GM18507 (cell line): ENCODE results near the gene PFKL.
A peak's percentile ranks its signal among the peaks of the same experiment; 100 is the strongest.

Source experiments
- DNase-seq: peaks from one replicate; pipeline ENCODE4 v3.0.0; 2011; ENCODE audit warnings: low read depth; ENCODE audit not compliant: insufficient read length; ENCODE audit errors: extremely low spot score
- FAIRE-seq: peaks from 2 replicates; lab custom pipeline; 2011; peaks lifted over from hg19 to GRCh38; lab: Jason Lieb, UNC

The PFKL gene

DNA sequence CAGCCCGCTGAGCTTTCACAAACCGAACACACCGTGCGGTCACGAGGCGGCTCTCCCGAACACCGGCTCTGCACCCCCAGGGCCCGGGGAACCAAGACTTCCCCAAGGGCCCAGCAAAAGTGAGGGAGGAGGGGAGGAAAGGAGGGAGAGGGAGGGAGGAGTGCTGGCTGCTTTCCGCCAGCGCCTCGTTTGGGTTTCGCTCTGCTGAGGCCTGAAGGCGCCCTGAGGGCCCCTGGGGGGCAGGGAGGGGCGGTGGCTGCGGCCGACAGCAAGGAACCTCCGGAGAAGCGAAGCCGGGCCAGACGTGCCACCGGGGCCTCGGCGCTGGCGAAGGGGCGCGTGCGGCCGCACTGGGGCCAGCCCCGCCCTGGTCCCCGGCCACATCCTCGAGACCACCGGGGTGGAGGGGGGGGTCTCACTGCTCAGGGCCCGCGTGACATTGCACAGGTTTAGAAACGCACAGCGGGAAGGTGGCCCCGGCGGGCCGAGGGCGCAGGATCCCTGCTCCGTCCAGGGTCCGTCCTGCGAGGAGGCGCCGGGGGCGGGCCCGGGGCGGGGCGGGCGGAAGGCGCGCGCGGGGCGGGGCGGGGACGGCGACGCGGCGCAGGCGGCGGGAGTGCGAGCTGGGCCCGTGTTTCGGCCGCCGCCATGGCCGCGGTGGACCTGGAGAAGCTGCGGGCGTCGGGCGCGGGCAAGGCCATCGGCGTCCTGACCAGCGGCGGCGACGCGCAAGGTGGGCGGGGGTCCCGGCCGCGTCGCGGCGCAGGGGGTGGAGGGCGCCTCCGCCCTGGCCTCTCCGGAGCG lies at the start of gene PFKL:
TSS of gene PFKL (plus strand) at position 596 of the 804 bp plus-strand sequence. CDS start at position 649, 53 bp downstream.
- peak; percentile 80 for DNase-seq
- peak; percentile 87 for FAIRE-seq

DNA sequence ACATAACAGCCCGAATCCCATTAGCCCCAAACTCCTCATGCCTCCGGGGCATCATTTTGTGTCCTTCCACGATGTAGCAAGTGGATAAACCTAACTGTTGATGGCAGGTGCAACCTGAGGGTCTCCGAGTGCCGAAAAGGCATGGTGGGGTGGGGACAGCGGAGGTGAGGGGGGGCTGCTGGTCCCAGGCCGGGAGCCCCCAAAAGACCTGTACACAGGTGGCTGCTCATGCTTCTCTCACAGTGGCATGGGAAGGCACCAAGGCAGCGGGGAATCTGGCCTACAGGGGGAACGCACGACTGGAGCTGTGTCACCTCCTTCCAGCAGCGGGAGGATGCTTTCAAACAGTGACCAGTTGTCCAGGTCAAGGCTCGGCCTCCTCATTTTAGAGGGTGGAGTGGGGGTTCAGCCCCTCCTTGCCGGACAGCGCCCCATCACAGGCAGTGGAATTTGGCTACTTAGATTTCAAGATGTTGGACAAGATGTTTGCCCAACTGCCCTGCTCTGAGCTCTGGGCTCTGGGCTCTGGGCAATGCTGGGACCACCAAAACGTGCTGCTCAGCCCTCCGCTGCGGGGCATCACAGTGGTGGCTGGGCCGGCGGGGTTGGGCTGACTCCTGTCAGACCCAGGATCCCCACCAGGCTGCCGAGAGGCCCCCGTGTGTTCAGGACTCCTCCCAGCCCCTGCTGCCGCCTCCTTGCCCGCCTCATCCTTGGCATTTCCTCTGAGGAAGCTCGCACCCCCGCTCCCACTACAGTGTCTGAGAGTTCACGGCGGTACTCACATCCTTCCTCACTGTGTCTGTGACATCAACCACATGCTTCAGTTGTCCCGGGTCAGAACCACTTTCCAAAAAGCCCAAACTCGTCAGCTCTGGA lies 45.8 kb upstream of the PFKL start:
- DNase-seq = no peak
- no peak for FAIRE-seq

DNA sequence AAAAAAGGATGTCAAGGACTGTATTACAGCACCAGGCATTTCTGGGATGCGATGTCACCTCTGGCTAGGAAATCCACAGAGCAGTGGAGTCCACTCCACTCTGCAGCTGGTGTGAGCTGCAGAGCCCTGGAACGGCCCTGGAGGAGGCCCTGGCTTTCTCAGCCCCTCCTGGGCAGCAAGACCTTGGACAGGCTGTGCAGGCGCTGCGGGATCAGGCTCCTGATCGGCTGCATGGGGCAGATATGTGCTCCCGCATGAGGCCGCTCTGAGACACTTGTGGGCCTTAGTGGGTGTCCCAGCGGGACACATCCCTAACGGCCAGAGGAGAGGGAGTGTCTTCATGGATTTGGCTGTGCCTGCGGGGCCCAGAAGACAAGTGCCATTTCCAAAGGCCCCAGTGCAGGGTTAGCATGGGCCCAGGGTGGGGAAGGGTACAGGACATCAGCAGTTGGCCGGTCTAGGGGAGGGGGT lies 44.3 kb upstream of the PFKL start:
- FAIRE-seq (no peak), DNase-seq (no peak)

DNA sequence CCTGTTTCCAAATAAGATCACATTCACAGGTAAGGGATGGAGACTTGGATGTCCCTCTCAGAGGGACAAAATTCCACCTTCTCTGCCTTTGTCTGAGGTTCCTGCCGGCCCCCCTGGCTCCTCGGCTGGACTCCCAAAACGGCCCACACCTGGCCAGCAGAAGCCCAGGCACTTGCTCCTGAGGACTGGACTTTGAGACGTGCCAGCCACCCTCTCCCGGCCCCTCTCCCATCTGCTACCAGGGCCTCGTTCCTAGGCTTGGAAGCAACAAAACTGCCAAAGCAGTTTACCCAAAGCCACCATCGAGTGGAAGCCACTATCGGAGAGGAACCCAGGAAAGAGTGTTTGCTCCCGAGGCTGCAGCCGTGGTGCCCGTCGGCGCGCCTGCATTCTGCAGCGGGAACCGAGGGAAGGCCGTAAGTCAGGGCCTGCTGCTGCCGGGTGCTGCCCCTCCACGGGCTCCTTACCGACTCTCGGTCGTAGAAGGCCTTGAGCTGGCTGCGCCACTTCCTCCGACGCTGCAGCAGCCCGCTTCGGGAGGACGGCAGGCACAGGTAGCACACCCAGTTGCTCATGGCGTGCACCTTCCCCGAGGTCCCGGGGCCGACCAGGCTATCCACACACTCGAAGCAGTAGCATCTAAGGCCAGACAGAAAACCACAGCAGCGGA lies 41.7 kb upstream of the PFKL start:
- DNase-seq = no peak
- FAIRE-seq = no peak

DNA sequence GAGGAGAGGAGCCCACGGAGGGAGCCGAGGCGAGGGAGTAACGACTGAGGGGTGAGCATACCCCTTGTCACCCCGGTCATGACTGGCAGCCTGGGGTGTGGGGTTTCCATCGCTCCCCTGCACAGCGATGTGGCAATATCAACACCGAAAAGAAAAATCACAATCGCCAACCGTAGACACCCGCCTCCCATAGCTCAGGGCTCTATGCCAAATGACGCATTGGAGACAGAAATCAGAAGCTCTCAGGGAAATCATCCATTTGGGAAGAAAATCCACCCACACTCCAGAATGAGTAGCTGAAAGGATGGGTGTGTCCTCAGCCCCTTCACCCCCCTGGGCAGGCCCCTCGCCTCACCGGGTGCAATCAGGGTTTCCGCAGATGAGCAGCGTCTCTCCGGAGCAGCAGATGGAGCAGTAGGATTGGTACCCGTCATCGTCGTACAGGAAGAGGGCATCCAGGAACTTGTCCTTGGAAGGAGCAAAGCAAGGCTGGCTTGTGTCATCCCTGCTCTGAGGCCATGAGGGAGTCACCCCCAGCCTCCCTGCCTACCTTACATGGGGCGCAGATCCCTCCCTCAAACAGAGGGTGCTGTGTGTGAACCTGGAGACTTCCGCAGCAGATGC lies 40.7 kb upstream of the PFKL start:
- FAIRE-seq (no peak), DNase-seq (no peak)

DNA sequence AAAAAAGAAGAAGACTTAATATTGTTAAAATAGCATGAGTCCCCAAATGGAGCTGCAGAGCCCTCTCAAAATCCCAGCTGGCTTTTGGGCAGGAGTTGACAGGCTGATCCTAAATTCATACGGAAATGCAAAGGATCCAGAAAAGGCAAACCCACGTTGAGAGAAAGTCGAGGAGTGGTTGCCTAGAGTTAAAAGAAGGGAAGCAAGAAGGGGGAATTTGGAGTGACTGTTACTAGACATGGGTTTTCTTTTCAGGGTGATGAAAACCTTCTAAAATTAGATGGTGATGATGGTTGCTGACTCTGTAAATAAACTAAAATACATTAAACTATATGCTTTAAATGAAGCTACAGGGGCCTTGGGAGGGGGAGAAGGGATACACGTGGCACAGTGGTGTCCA lies 39.8 kb upstream of the PFKL start:
- DNase-seq = no peak
- no peak for FAIRE-seq

DNA sequence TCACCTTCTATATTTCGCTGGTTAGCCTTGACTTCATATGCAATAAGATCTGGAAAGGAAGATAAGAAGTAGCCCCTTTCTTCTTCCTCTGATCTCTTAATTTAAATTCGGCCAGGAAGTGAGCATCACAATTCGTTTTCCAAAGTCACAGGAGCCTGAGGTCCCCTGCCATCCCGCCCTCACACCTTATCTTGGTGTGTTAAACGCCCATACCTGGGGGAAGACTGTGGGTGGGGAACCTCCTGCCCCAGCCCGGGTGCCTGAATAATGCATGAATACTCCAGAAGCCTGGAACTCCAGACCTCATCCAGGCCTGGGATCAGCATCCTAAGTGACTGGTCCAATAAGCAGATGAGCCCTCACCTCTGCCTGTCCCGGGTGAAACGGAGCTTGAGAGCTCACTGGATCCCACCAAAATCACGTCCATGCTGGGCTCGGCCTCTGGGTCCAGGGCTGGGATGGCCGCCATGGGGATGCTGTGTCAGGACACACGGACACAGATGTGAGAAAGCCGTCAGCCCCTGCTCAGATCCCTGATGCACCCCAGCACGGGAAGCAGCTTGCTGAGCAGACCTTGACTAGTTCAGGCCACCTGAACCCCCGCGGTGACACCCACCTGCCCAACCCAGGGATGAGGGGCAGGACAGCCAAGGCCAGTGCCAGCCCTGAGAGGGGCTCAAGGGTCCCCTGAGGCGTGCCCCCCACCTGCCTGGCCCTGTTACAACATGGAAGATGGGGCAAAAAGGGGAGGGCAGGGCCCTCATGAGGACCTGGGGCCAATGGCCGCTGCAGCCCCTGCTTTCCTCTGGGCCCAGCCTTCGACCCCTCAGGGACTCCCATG lies 38.8 kb upstream of the PFKL start:
- FAIRE-seq (no peak), DNase-seq (no peak)

DNA sequence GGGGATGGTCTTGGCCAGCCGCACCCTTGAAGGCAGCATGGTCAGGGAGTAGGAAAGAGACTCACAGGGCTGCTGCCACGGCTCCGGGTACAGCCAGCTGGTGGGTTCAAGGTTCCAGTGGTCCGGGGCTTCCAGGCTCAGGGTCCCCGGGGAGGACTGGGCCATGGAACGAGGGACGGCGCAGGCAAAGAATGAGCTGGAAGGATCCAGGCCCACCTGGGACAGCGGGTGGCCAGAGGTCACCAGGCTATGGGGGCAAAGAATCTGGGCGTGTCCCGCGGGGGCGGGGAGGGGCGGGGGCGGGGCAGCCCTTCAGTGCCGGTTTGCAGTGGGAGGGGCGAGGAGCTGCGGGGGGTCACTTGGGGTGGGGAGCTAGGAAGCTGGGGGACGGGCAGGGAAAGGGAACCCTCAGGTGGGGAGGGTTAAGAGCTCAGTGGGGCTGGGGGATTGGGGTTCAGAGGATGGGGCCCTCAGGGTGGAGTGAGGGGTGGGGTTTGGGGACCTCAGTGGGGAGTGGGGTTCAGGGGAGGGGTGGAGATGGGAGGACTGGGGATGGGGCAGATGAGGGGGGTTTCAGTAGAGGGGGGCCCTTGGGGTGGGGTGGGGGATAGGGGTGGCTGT lies 38.1 kb upstream of the PFKL start, which contains the start of gene DNMT3L:
TSS of gene DNMT3L (minus strand) at position 223 of the 621 bp plus-strand sequence. CDS start 638 bp downstream, outside the sequence.
- no peak for DNase-seq
- FAIRE-seq = no peak

DNA sequence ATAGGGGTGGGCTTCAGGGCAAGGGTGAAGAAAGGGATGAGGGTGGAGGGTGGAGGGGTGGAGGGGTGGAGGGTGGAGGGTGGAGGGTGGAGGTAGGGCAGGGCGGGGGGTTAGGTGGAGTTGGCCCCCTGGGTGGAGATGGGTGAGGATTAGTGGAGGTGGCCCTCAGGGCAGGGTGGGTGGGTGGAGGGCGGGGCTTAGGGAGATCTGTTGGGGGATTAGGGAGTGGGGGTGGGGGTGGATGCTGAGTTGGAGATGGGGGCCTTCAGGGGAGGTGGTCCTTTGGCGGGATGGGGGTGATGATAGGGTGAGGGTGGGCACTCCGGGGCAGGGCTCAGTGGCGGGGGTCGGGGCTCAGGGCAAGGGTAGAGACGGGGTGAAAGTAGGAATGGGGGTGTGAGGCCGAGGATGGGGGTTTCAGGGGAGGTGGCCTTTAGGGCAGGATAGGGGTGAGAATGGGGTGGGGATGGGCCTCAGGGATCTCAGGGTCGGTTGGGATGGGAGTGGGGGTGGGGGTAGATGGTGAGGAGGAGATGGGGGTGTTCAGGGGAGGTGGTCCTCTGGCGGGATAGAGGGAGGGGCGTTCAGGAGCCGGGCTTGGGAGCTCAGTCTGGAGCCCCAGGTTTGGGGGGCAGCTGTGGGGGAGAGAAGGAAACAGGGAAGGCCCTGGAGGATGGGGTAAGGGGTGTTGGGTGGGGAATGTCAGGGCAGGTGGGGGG lies 37.4 kb upstream of the PFKL start:
- DNase-seq = no peak
- no peak for FAIRE-seq

DNA sequence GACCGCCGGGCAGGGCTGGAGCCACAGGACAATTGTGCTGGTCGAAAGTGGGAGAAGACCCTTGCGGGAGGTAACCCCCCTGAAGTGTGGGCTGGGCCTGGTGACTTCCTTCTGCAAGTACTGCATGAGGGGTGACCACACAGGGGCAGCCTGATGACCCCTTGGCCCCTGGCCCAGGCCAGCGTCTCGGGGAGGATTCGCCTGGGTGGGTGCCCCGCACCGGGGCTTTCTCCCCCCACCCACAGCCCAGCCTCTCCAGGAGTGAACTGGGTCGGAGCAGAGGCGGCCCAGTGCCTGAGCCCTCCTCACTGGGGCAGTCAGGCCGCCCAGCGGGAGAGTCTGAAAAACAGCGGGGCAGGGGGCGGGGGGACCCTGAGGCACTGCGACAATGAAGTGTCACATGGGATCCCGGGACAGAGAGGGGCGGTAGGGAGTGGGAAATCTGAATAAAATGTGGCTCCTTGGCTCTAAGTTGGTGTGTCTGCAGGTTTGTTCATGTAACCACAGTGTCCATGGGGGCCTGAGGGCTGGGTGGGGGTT lies 36.6 kb upstream of the PFKL start:
- FAIRE-seq (no peak), DNase-seq (no peak)

DNA sequence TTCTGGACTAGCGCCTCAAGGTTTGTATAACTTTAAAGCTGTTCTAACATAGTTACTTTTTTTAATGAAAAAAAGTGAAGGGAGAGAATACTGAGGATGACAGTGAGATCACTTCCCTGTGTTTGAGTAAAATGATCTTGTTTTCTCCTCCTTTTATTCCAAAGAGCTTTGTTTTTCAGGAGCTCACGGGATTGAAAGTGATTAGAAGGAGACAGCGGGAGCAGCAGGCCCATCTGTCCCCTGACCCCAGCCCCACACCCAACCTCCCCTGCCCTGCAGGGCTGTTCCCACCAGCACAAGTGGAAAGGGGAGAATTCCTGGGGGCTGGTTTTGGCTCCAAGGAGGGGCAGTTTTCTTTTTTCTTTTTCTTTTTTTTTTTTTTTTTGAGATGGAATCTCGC lies 36.1 kb upstream of the PFKL start:
- FAIRE-seq (no peak), DNase-seq (no peak)

DNA sequence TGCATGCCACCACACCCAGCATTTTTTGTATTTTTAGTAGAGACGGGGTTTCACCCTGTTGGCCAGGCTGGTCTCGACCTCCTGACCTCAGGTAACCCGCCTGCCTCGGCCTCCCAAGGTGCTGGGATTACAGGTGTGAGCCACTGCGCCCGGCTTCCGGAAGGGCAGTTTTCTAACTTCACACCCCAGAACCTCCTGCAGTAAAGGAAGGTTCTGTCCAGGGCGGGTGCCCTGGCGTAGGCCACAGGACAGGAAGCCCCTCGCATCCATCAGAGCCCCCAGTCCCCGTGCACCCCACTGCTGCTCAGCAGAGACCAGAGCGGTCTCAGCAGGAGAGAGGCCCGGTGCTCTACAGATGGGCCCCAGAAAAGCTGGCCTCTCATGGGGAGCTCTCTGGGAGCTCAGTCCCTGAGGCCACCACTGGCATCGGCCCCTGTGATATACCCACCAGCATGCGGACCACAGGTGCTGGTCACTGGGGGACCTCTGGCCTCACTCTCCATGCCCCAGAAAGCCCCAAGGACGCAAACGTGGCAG lies 34.1 kb upstream of the PFKL start:
- no peak for DNase-seq
- FAIRE-seq = no peak

DNA sequence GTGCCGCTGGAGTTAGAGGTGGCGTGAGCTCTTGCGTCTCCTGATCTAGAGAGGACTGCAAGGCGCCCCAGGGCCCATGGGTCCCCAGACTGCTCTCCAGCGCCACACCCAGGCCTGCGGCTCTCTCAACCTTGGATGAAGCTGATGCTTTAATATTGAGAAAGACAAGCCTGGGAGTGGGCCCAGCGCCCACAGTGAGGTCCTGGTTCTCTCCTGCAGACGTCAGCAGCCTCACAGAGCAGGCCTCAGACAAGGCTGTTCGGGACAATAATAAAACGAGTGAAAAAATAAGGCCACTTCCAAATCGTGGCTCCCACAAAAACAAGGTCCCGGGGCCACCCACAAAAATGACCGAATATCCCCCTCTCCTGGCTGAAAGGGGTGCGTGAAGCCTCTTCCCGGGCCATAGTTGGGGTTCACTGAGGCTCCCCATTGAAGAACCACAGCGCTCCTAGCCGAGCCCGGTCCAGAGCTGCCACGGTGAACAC lies 32.2 kb upstream of the PFKL start:
- FAIRE-seq (no peak), DNase-seq (no peak)

DNA sequence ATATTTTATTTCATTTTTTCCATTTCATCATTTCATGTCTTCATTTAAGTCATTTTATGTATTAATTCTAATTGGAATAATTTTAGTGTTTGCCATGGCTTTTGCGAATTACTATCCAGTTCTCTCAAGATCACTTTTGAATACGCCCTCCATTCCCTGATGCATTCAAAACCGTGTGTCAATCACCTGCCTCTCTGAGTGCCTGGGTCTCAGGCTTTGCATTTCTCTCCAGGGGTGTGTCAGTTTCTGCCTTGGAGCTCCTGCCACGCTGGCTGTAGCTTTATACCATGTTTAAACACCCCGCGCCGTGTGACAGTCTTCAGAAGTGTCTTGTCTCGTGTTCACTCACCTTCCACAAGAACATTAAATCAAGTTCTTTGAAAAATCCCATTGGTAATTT lies 30.8 kb upstream of the PFKL start:
- no peak for DNase-seq
- FAIRE-seq = no peak

DNA sequence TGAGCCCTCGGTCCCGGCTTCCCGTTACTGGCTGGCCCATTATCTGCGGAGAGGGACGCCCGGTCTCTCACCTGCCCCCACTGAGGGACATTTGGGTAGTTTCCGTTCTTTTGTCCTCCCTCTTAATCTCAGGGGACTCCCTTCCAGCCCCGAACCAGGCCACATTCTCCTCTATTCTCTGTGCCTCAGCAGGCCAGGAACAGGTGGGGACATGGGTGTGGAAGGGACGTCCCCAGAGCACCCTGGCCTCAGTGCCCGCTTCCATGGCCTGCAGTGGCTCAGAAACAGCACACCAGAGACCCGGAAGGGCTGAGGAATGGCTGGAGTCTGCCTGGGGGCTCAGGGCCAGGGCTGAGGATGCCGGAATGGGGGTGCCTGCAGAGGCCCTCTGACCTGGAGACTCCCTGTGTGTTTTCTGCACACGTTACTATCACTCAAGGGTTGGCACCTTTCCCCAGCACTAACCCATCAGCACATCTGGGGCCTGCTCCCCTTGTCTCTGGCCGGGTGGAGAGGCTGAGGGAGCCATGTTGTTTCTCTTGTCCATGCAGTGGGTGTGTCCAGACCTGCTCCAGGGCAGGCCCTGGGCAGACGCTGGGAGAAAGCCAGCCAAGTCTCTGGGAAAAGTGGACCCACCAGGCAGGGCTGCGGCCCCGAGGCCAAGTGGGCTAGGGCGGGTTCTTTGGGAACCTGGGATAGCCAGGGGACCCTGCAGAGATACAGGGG lies 28.1 kb upstream of the PFKL start:
- no peak for DNase-seq
- no peak for FAIRE-seq

DNA sequence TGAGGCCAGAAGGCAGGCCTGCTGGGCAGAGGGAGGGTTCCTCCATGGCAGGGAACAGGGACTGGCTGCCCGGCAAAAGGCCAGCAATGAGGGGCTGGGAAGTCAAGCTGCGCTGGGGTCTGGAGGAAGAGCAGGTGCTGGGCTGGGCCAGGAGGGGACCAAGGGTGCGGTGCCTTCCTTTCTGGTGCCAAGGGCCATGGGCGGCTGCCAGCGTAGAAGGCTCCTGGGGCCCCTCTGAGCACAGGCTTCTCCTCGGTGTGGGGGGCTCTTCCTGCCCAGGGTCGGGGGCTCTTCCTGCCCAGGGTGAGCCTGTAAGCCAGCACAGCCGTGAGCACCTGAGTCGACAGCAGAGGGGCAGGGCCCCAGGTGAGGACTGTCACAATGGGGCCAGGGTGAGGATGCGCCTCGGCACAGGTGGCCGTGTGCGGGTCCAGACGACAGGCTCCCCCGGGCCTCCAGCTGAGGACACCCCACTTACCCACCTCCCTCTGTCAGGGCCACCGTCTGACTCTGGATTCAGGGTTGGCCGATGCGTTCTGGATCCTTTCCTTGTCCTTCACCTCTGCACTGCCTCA lies 27.5 kb upstream of the PFKL start:
- no peak for DNase-seq
- no peak for FAIRE-seq
